Measurements from ENCODE around the gene XRN1.
"Not testable (repeated sequence)": the region's sequence is repeated elsewhere in the genome, so short reads cannot be mapped to it uniquely, and the experiment has no call there.

XRN1 gene

GRCh38 chr3:142434503-142434902 is 13.3 kb downstream of the XRN1 start:
- no peak for DNase-seq (ENCODE audit: low spot score)

- DNase-seq (ENCODE audit: low spot score) = no peak
Observed at GRCh38 chr3:142433110-142433509, 14.7 kb downstream of the XRN1 start.

GRCh38 chr3:142429582-142429981 is 18.3 kb downstream of the XRN1 start:
- no peak for DNase-seq (ENCODE audit: low spot score)

GRCh38 chr3:142424754-142425153 is 23.1 kb downstream of the XRN1 start:
- DNase-seq (ENCODE audit: low spot score) = no peak

GRCh38 chr3:142418926-142419592 is 28.8 kb downstream of the XRN1 start:
- DNase-seq (ENCODE audit: low spot score) = no peak

- DNase-seq (ENCODE audit: low spot score) = no peak
Observed at GRCh38 chr3:142417302-142417701, 30.5 kb downstream of the XRN1 start.

- not testable (repeated sequence) for DNase-seq (ENCODE audit: low spot score)
Observed at GRCh38 chr3:142400537-142400936, 47.3 kb downstream of the XRN1 start.

GRCh38 chr3:142394921-142395622 is 52.8 kb downstream of the XRN1 start:
- DNase-seq (ENCODE audit: low spot score) = no peak

GRCh38 chr3:142385078-142385477 is 62.8 kb downstream of the XRN1 start:
- DNase-seq (ENCODE audit: low spot score) = no peak

- DNase-seq (ENCODE audit: low spot score) = no peak
Observed at GRCh38 chr3:142374687-142375086, 73.2 kb downstream of the XRN1 start.

- DNase-seq (ENCODE audit: low spot score) = not testable (repeated sequence)
Observed at GRCh38 chr3:142369576-142369975, 78.3 kb downstream of the XRN1 start.

GRCh38 chr3:142366434-142366833 is 81.4 kb downstream of the XRN1 start:
- no peak for DNase-seq (ENCODE audit: low spot score)

- DNase-seq (ENCODE audit: low spot score) = no peak
Observed at GRCh38 chr3:142363936-142364467, 83.8 kb downstream of the XRN1 start.

- DNase-seq (ENCODE audit: low spot score) = not testable (repeated sequence)
Observed at GRCh38 chr3:142363433-142363832, 84.4 kb downstream of the XRN1 start.

GRCh38 chr3:142359367-142359766 is 88.5 kb downstream of the XRN1 start:
- DNase-seq (ENCODE audit: low spot score) = no peak

GRCh38 chr3:142356818-142357217 is 91.0 kb downstream of the XRN1 start:
- DNase-seq (ENCODE audit: low spot score) = no peak

GRCh38 chr3:142355692-142356091 is 92.1 kb downstream of the XRN1 start:
- no peak for DNase-seq (ENCODE audit: low spot score)

GRCh38 chr3:142354076-142354475 is 93.8 kb downstream of the XRN1 start:
- no peak for DNase-seq (ENCODE audit: low spot score)

GRCh38 chr3:142353571-142353970 is 94.3 kb downstream of the XRN1 start:
- DNase-seq (ENCODE audit: low spot score) = no peak

GRCh38 chr3:142352698-142353097 is 95.1 kb downstream of the XRN1 start:
- not testable (repeated sequence) for DNase-seq (ENCODE audit: low spot score)

GRCh38 chr3:142348460-142348859 is 99.4 kb downstream of the XRN1 start:
- no peak for DNase-seq (ENCODE audit: low spot score)

- no peak for DNase-seq (ENCODE audit: low spot score)
Observed at GRCh38 chr3:142337994-142338393, 109.8 kb downstream of the XRN1 start.

- no peak for DNase-seq (ENCODE audit: low spot score)
Observed at GRCh38 chr3:142332390-142332789, 115.4 kb downstream of the XRN1 start.

Data from GM03348 (cell line).